ENCODE data around the gene P3H3. TPM values are rescaled to one million over a fixed set of nuclear protein-coding genes. Genes with fewer than 3 reads are reported as not detected.

The P3H3 gene
- total RNA-seq, 4 donors from 2014 or later: 5.0 to 30.5 (median 14.3) TPM

DNA sequence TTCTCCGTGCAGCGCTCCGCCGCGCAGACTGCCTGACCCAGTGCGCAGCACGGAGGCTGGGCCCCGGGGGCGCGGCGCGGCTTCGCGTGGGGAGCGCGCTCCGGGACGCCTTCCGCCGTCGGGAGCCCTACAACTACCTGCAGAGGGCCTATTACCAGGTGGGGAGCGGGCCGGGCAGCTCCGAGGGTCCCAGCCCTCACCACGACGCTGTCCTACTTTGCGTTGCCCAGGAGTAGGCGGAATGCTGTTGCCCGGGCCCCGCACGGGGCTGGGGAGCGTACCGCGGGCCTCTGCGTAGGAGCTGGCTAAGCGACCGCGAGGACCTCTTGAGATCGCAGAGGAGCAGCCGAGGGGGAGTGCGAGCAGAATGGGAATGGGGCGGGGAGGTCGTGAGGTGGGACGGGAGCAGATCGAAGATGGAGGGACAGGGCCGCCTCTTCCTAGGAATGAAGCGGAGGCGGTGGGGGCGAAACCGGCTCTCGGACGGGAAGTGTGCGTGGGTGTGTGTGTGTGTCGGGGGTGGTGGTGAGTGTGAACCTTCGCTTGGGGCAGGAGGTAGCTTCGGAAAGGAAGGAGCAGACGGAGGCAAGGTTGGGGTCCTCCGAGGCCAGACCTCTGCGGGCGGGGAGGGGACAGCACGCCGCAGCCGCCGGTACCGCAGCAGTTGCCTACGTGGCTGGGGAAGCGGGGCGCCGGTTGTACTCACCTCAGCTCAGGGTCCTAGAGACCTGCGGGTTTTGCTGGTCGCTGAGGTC lies 751 bp downstream of the P3H3 start:
- peak in 1 of 2 donors; percentile 70 for DNase-seq (ENCODE audit: low spot score in 2 of 2)
- Histone ChIP-seq H3K9me3 (no peaks in the 10 kb centered on the region), H3K27ac (peak overlapping the region; percentile 57), H3K27me3 (peaks cover 17% of the 10 kb centered on the region), H3K4me3 (peak overlapping the region; percentile 75), H3K36me3 (peaks cover 10% of the 10 kb centered on the region), H3K4me1 (peaks cover 40% of the 10 kb centered on the region)
- WGBS: 0% methylated on average over 39 of the region's 71 CpGs
- TF ChIP-seq POLR2A (IDR thresholded peaks at IDR 0.05): no peak
- no peak for TF ChIP-seq POLR2AphosphoS5 (IDR thresholded peaks at IDR 0.05)
- TF ChIP-seq EP300 (IDR thresholded peaks at IDR 0.05): no peak
- TF ChIP-seq, protein P1, sequence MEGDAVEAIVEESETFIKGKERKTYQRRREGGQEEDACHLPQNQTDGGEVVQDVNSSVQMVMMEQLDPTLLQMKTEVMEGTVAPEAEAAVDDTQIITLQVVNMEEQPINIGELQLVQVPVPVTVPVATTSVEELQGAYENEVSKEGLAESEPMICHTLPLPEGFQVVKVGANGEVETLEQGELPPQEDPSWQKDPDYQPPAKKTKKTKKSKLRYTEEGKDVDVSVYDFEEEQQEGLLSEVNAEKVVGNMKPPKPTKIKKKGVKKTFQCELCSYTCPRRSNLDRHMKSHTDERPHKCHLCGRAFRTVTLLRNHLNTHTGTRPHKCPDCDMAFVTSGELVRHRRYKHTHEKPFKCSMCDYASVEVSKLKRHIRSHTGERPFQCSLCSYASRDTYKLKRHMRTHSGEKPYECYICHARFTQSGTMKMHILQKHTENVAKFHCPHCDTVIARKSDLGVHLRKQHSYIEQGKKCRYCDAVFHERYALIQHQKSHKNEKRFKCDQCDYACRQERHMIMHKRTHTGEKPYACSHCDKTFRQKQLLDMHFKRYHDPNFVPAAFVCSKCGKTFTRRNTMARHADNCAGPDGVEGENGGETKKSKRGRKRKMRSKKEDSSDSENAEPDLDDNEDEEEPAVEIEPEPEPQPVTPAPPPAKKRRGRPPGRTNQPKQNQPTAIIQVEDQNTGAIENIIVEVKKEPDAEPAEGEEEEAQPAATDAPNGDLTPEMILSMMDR (IDR thresholded peaks at IDR 0.05): no peak

DNA sequence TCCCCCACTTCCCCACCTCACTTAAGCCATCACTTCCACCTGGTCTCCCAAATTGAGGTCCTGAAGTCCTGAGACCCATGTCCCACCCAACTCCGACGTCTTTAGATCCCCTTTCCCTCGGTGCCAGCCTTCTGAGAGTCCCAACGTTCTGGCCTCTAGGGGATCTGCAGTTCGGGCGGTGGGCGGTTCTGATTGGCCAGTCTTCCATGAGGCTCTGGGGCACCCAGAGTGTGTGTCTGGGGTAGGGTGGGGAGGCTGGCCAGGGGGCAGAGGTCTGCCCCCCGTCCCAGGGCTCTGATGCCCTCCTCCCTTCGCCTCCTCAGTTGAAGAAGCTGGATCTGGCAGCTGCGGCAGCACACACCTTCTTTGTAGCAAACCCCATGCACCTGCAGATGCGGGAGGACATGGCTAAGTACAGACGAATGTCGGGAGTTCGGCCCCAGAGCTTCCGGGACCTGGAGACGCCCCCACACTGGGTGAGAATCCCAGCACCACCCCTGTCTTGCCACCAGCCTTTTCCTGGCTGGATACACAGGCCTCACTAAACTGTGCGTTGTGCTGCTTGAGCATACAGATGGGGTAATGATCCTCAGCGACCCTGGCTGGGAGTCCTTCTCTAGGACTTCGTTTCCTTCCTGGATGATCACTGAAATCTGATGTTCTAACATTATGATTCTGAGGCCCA lies 1.5 kb downstream of the P3H3 start:
- peaks cover 18% of the 10 kb centered on the region for H3K36me3 ChIP-seq
- peak overlapping the region; percentile 75 for H3K4me3 ChIP-seq
- H3K4me1 ChIP-seq: peaks cover 40% of the 10 kb centered on the region
- peak overlapping the region; percentile 57 for H3K27ac ChIP-seq
- no peaks in the 10 kb centered on the region for H3K9me3 ChIP-seq
- no peak for DNase-seq (ENCODE audit: low spot score in 2 of 2)
- peaks cover 13% of the 10 kb centered on the region for H3K27me3 ChIP-seq
- WGBS: 45% methylated on average over 13 of the region's 19 CpGs
- TF ChIP-seq, protein P1 (IDR thresholded peaks at IDR 0.05): no peak
- no peak for TF ChIP-seq POLR2AphosphoS5 (IDR thresholded peaks at IDR 0.05)
- no peak for TF ChIP-seq EP300 (IDR thresholded peaks at IDR 0.05)
- no peak for TF ChIP-seq POLR2A (IDR thresholded peaks at IDR 0.05)

DNA sequence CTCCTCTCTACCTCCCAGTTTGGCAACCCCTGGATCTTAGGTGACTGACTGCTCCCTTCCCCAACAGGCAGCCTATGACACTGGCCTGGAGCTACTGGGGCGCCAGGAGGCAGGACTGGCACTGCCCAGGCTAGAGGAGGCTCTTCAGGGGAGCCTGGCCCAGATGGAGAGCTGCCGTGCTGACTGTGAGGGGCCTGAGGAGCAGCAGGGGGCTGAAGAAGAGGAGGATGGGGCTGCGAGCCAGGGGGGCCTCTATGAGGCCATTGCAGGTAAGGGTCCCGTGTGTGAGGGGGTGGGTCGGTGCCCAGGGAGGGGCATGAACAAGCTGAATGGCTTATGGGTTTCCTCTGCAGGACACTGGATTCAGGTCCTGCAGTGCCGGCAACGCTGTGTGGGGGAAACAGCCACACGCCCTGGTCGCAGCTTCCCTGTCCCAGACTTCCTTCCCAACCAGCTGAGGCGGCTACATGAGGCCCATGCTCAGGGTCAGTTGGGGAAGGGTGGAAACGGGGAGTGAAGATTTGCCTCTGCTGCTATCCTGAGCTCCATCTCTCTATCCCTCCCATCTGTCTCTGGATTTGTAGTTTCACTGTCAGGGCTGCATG lies 2.2 kb downstream of the P3H3 start:
- no peak for TF ChIP-seq POLR2AphosphoS5 (IDR thresholded peaks at IDR 0.05)
- TF ChIP-seq EP300 (IDR thresholded peaks at IDR 0.05): no peak
- TF ChIP-seq, protein P1 (IDR thresholded peaks at IDR 0.05): no peak
- TF ChIP-seq POLR2A (IDR thresholded peaks at IDR 0.05): no peak
- Histone ChIP-seq H3K36me3 (peaks cover 18% of the 10 kb centered on the region), H3K9me3 (no peaks in the 10 kb centered on the region), H3K27ac (no peak overlapping the region), H3K4me3 (no peak overlapping the region), H3K27me3 (peaks cover 7% of the 10 kb centered on the region), H3K4me1 (peaks cover 34% of the 10 kb centered on the region)
- 91% methylated on average over 11 of the region's 11 CpGs for WGBS
- DNase-seq (ENCODE audit: low spot score in 2 of 2): no peak

DNA sequence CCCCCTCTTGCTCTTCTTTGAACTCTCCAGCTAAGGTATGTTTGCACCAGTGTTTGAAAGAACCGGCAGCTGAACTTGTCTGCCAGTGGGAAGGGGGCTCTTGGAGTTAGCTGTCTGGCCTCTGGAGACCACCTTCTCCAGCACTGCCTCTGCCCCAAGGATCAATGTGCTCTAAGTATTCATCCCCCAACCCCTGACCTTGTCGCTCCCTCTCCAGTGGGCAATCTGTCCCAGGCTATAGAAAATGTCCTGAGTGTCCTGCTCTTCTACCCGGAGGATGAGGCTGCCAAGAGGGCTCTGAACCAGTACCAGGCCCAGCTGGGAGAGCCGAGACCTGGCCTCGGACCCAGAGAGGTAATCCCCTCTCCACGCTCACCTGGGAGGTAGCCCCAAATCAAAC lies 2.8 kb downstream of the P3H3 start:
- H3K36me3 ChIP-seq: peaks cover 18% of the 10 kb centered on the region
- no peak for DNase-seq (ENCODE audit: low spot score in 2 of 2)
- no peaks in the 10 kb centered on the region for H3K9me3 ChIP-seq
- no peak overlapping the region for H3K4me3 ChIP-seq
- peaks cover 3% of the 10 kb centered on the region for H3K27me3 ChIP-seq
- H3K4me1 ChIP-seq: peaks cover 29% of the 10 kb centered on the region
- WGBS: 87% methylated on average over 6 of the region's 6 CpGs
- no peak for TF ChIP-seq POLR2AphosphoS5 (IDR thresholded peaks at IDR 0.05)
- TF ChIP-seq EP300 (IDR thresholded peaks at IDR 0.05): no peak
- TF ChIP-seq, protein P1 (IDR thresholded peaks at IDR 0.05): no peak
- no peak for TF ChIP-seq POLR2A (IDR thresholded peaks at IDR 0.05)
- H3K27ac ChIP-seq: no peak overlapping the region
